Aorta (tissue), 5 donors: ENCODE results near the gene ACSF2. TPM values are rescaled to one million over a fixed set of nuclear protein-coding genes. Genes with fewer than 3 reads are reported as not detected.

Experiments used
- ATAC-seq: fragments of 200-7000 bp; cut with Tn5 transposase; one replicate; pipeline ENCODE4 v1.9.1; 2022; ENCODE audit warnings: moderate library complexity; ENCODE audit not compliant: low FRiP score
- DNase-seq, 2 donors: peaks; one replicate each; pipeline ENCODE4 v3.0.0-alpha.2; 2020
- H3K27ac ChIP-seq, 2 donors: one replicate each; pipeline ENCODE4 v1.5.1; 2013; ENCODE audit warnings: low read length in 2 of 2, mild to moderate bottlenecking in 2 of 2, moderate library complexity in 2 of 2, control low read depth in 1 of 2, inconsistent platforms in 1 of 2, low read depth in 1 of 2
- H3K27me3 ChIP-seq, 2 donors: one replicate each; pipeline ENCODE4 v1.6.1; 2013; ENCODE audit warnings: control low read depth in 1 of 2, low read length in 1 of 2, mild to moderate bottlenecking in 1 of 2, moderate library complexity in 1 of 2; ENCODE audit not compliant: insufficient read depth in 2 of 2, control insufficient read depth in 1 of 2
- H3K36me3 ChIP-seq, 2 donors: one replicate each; pipeline ENCODE4 v1.6.1; 2013; ENCODE audit warnings: control low read depth in 1 of 2, low read length in 1 of 2, mild to moderate bottlenecking in 1 of 2; ENCODE audit not compliant: insufficient read depth in 2 of 2, control insufficient read depth in 1 of 2
- H3K4me1 ChIP-seq, 2 donors: one replicate each; pipeline ENCODE4 v1.6.1; 2013; ENCODE audit warnings: low read length in 2 of 2, control low read depth in 1 of 2, mild to moderate bottlenecking in 1 of 2, moderate library complexity in 1 of 2; ENCODE audit not compliant: insufficient read depth in 2 of 2, control insufficient read depth in 1 of 2
- H3K4me3 ChIP-seq, 2 donors: one replicate each; pipeline ENCODE4 v1.5.1; 2013; ENCODE audit warnings: low read length in 2 of 2, control low read depth in 1 of 2, mild to moderate bottlenecking in 1 of 2
- H3K9me3 ChIP-seq: one replicate; pipeline ENCODE4 v1.6.1; 2013; ENCODE audit warnings: mild to moderate bottlenecking, low read length; ENCODE audit not compliant: control insufficient read depth
- WGBS, 2 donors: extraction: QIAGEN DNeasy Blood & Tissue Kit; methylation state at CpG; one replicate each; pipeline ENCODE4 v1.1.7; 2013; 5-methylcytosine and 5-hydroxymethylcytosine counted together
- intact Hi-C, 2 donors: fragments of 100-400 bp; cut with DNase I; formaldehyde crosslinking; loops; one replicate each; pipeline versions ENCODE4 v1.14.2 to v1.15.0; 2022
- polyA plus RNA-seq, 2 donors: library from polyadenylated mRNA; stranded (reverse); fragments of 200-250 nt; gene quantifications; one replicate each; pipeline ENCODE4 v1.2.3, GENCODE V29; 2013
- total RNA-seq, 2 donors: library from RNA; stranded (reverse); fragmentation: NEBNext Ultra II Directional; extraction: Animal tissue kit (Norgen Biotek cat#: 25700); gene quantifications; one replicate each; pipeline ENCODE4 v1.2.1, GENCODE V29; 2021
- donor health status: healthy with polysubstance abuse.
- donor health status: Bipolar disorder and iron deficiency.
- donor health status: DM: no; HTN: no; CAD: no.
- donor health status: DM: no; HTN: no; CAD: no.
- donor health status: DM: yes; HTN: yes; CAD: no.

Gene ACSF2
- total and polyA plus RNA-seq, 4 donors = 17.8 to 35.8 (median 32.1) TPM

- no peak overlapping the region for H3K27ac ChIP-seq
- no peaks in the 10 kb centered on the region for H3K9me3 ChIP-seq
- H3K4me1 ChIP-seq = no peaks in the 10 kb centered on the region
- ATAC-seq = no peak
- H3K36me3 ChIP-seq = no peaks in the 10 kb centered on the region
- DNase-seq = peak in 1 of 2 donors; percentile 46
- 87 to 91% methylated on average over 4 of the region's 4 CpGs for WGBS, 2 donors
- H3K27me3 ChIP-seq = no peaks in the 10 kb centered on the region
- H3K4me3 ChIP-seq = no peak overlapping the region
- intact Hi-C loops = no loop called here
These were observed 38.7 kb downstream of the ACSF2 start for GRCh38 chr17:50464736-50465135.

- no peaks in the 10 kb centered on the region for H3K27me3 ChIP-seq
- ATAC-seq = no peak
- peak in 1 of 2 donors; percentile 55 for DNase-seq
- no peaks in the 10 kb centered on the region for H3K9me3 ChIP-seq
- no peaks in the 10 kb centered on the region for H3K4me1 ChIP-seq
- H3K4me3 ChIP-seq = no peak overlapping the region
- H3K36me3 ChIP-seq = no peaks in the 10 kb centered on the region
- intact Hi-C loops = no loop called here
- WGBS, 2 donors = 93 to 96% methylated on average over 6 of the region's 6 CpGs
- no peak overlapping the region for H3K27ac ChIP-seq
These were observed 39.2 kb downstream of the ACSF2 start for GRCh38 chr17:50465171-50465570.

- no peak for ATAC-seq
- Histone ChIP-seq H3K27ac (no peak overlapping the region), H3K9me3 (no peaks in the 10 kb centered on the region), H3K4me3 (no peak overlapping the region), H3K27me3 (no peaks in the 10 kb centered on the region), H3K4me1 (no peaks in the 10 kb centered on the region), H3K36me3 (no peaks in the 10 kb centered on the region)
- WGBS, 2 donors = 96 to 98% methylated on average over 9 of the region's 9 CpGs
- intact Hi-C loops = no loop called here
- DNase-seq = peak in 1 of 2 donors; percentile 39
These were observed 39.6 kb downstream of the ACSF2 start for GRCh38 chr17:50465635-50466034.

GRCh38 chr17:50466371-50467113 is 40.5 kb downstream of the ACSF2 start:
- intact Hi-C loops = no loop called here
- no peaks in the 10 kb centered on the region for H3K9me3 ChIP-seq
- ATAC-seq (no peak), DNase-seq (peak in 1 of 2 donors; percentile 43)
- H3K36me3 ChIP-seq = peaks cover 0 to 1% of the 10 kb centered on the region in 2 donors
- H3K4me3 ChIP-seq = no peak overlapping the region
- WGBS, 2 donors = 85 to 87% methylated on average over 9 of the region's 9 CpGs
- no peaks in the 10 kb centered on the region for H3K4me1 ChIP-seq
- no peaks in the 10 kb centered on the region for H3K27me3 ChIP-seq
- no peak overlapping the region for H3K27ac ChIP-seq

- WGBS, 2 donors = 87 to 91% methylated on average over 7 of the region's 7 CpGs
- Histone ChIP-seq H3K9me3 (no peaks in the 10 kb centered on the region), H3K4me3 (no peak overlapping the region), H3K36me3 (peaks cover 0 to 1% of the 10 kb centered on the region in 2 donors), H3K27me3 (no peaks in the 10 kb centered on the region), H3K4me1 (no peaks in the 10 kb centered on the region), H3K27ac (no peak overlapping the region)
- DNase-seq (peak in 1 of 2 donors; percentile 55), ATAC-seq (no peak)
- intact Hi-C loops = no loop called here
These were observed 41.3 kb downstream of the ACSF2 start for GRCh38 chr17:50467114-50467854.

GRCh38 chr17:50467855-50468303 is 41.9 kb downstream of the ACSF2 start:
- Histone ChIP-seq H3K4me3 (no peak overlapping the region), H3K36me3 (peaks cover 0 to 1% of the 10 kb centered on the region in 2 donors), H3K27me3 (no peaks in the 10 kb centered on the region), H3K4me1 (no peaks in the 10 kb centered on the region), H3K9me3 (no peaks in the 10 kb centered on the region), H3K27ac (no peak overlapping the region)
- intact Hi-C loops = no loop called here
- no peak for DNase-seq
- WGBS, 2 donors = 67 to 71% methylated on average over 13 of the region's 13 CpGs
- ATAC-seq = no peak

GRCh38 chr17:50468304-50469207 is 42.5 kb downstream of the ACSF2 start, which contains the start of gene CHAD:
CHAD (minus strand) TSS chr17:50468880; CDS start chr17:50468813, 67 bp downstream.
- ATAC-seq (peak; percentile 21), DNase-seq (no peak)
- Histone ChIP-seq H3K27me3 (no peaks in the 10 kb centered on the region), H3K27ac (no peak within 1 kb of the TSS), H3K4me3 (peak within 1 kb of the TSS in 1 of 2 donors; percentile 2), H3K4me1 (no peaks in the 10 kb centered on the region), H3K9me3 (no peaks in the 10 kb centered on the region), H3K36me3 (peaks cover 0 to 1% of the 10 kb centered on the region in 2 donors)
- WGBS, 2 donors = 18 to 21% methylated on average over 61 to 71 of the region's 71 CpGs
- intact Hi-C loops = no loop called here

- no peak for ATAC-seq
- intact Hi-C loops = no loop called here
These were observed 43.2 kb downstream of the ACSF2 start for GRCh38 chr17:50469208-50469605.

More at GRCh38 chr17:50469208-50469605, 43.2 kb downstream of the ACSF2 start:
- DNase-seq = no peak
- Histone ChIP-seq H3K36me3 (peaks cover 0 to 1% of the 10 kb centered on the region in 2 donors), H3K9me3 (no peaks in the 10 kb centered on the region), H3K27ac (no peak overlapping the region), H3K27me3 (no peaks in the 10 kb centered on the region), H3K4me1 (no peaks in the 10 kb centered on the region), H3K4me3 (peak overlapping the region in 1 of 2 donors; percentile 2)
- WGBS, 2 donors = 2% methylated on average over 37 of the region's 37 CpGs
